K562 (cell line): ENCODE results near the gene CBX2. TPM values are rescaled to one million over a fixed set of nuclear protein-coding genes. Genes with fewer than 3 reads are reported as not detected.

ENCODE experiments used
- ATAC-seq: fragments of 200-7000 bp; cut with Tn5 transposase; 3 replicates; pipeline ENCODE4 v1.9.1; 2020; ENCODE audit warnings: moderate library complexity
- BruUV-seq: library from RNA; stranded (reverse); fragments of 400-500 nt; replicated peaks from 2 replicates; lab custom pipeline; 2021; lab: Mats Ljungman, UMichigan
- CTCF ChIA-PET: fragments of 300-600 bp; formaldehyde crosslinking; extraction: SDS; loops from one replicate; lab custom pipeline; 2021; ENCODE audit warnings: low intra/inter-chr PET ratio; lab: Yijun Ruan, JAX
- POLR2A ChIA-PET: fragments of 300-600, 350-650 bp; sonication (Branson Sonifier 250); formaldehyde crosslinking; extraction: SDS; loops from one replicate; lab custom pipeline; 2021; ENCODE audit warnings: antibody characterized with exemption, inconsistent platforms; lab: Yijun Ruan, JAX
- DNase-seq, 4 experiments: peaks; one replicate each; pipeline versions ENCODE4 v3.0.0 to v3.0.0-alpha.2; 2011 to 2018; ENCODE audit warnings: low spot score in 3 of 4, mixed read lengths in 3 of 4; ENCODE audit errors: extremely low read depth in 1 of 4
- FAIRE-seq: peaks from 2 replicates; lab custom pipeline; 2011; peaks lifted over from hg19 to GRCh38; lab: Jason Lieb, UNC
- H2AFZ ChIP-seq: 2 replicates; pipeline ENCODE4 v1.6.0; 2011; ENCODE audit warnings: low read depth, low read length, control low read depth, inconsistent platforms
- H3K27ac ChIP-seq: fragments of 200-600 bp; 3 replicates; pipeline ENCODE4 v1.8.0; 2011; ENCODE audit warnings: low read depth, mild to moderate bottlenecking, control low read depth, inconsistent platforms, low read length, moderate library complexity, mixed read lengths; ENCODE audit errors: extremely low read depth
- H3K27me3 ChIP-seq, 2 experiments: fragments of 300-600 bp in 1 of 2; 2 replicates in 1 of 2; 3 replicates in 1 of 2; pipeline versions ENCODE4 v1.6.0 to v1.8.0; 2011; ENCODE audit warnings: inconsistent platforms in 2 of 2, low read length in 2 of 2, mild to moderate bottlenecking in 1 of 2, mixed read lengths in 1 of 2, moderate library complexity in 1 of 2; ENCODE audit not compliant: control insufficient read depth in 2 of 2, insufficient read depth in 2 of 2
- H3K36me3 ChIP-seq: fragments of 300-600 bp; 3 replicates; pipeline ENCODE4 v1.8.0; 2011; ENCODE audit warnings: mild to moderate bottlenecking, low read length, inconsistent platforms; ENCODE audit not compliant: control insufficient read depth, insufficient read depth
- H3K4me1 ChIP-seq, 2 experiments: fragments of 200-600 bp in 1 of 2; replicated peaks in 1 of 2; 2 replicates in 1 of 2; 3 replicates in 1 of 2; pipeline versions ENCODE4 v1.5.1 to v1.8.0; 2011; ENCODE audit warnings: inconsistent platforms in 2 of 2, low read length in 2 of 2, mild to moderate bottlenecking in 1 of 2, mixed read lengths in 1 of 2, moderate library complexity in 1 of 2; ENCODE audit not compliant: control insufficient read depth in 2 of 2, insufficient read depth in 2 of 2
- H3K4me2 ChIP-seq: 2 replicates; pipeline ENCODE4 v1.6.1; 2011; ENCODE audit warnings: low read length, control low read depth, inconsistent platforms, mixed read lengths; ENCODE audit not compliant: insufficient read depth
- H3K4me3 ChIP-seq: fragments of 200-600 bp; sonication (generic), shearing (Covaris generic); 2 replicates; pipeline ENCODE4 v1.5.1; 2016; ENCODE audit warnings: control low read depth, inconsistent platforms
- H3K79me2 ChIP-seq: fragments of 200-600 bp; 3 replicates; pipeline ENCODE4 v1.8.0; 2011; ENCODE audit warnings: low read length, inconsistent platforms; ENCODE audit not compliant: control insufficient read depth, insufficient read depth
- H3K9ac ChIP-seq, 2 experiments: 2 replicates each; pipeline versions ENCODE4 v1.6.0 to v1.6.1; 2011; ENCODE audit warnings: low read depth in 2 of 2, low read length in 2 of 2, control low read depth in 1 of 2, inconsistent platforms in 1 of 2, mild to moderate bottlenecking in 1 of 2, mixed read lengths in 1 of 2; ENCODE audit not compliant: insufficient read depth in 1 of 2
- H3K9me1 ChIP-seq: one replicate; pipeline ENCODE4 v1.6.0; 2011; ENCODE audit warnings: inconsistent platforms, mild to moderate bottlenecking, low read length, moderate library complexity; ENCODE audit not compliant: control insufficient read depth, insufficient read depth
- H3K9me3 ChIP-seq: replicated peaks from 2 replicates; pipeline ENCODE4 v1.5.1; 2011; ENCODE audit warnings: low read depth, low read length, inconsistent platforms; ENCODE audit not compliant: control insufficient read depth, insufficient read depth
- H4K20me1 ChIP-seq: replicated peaks from 2 replicates; pipeline ENCODE4 v1.6.1; 2011; ENCODE audit warnings: low read length, inconsistent platforms, mixed read lengths; ENCODE audit not compliant: control insufficient read depth, insufficient read depth
- ETV1 ChIP-seq: fragments of 450-650 bp; conservative IDR thresholded peaks from 2 replicates; pipeline ENCODE4 v1.6.1; 2016; ENCODE audit warnings: missing genetic modification characterization, control low read depth, low read depth, missing compliant biosample characterization
- HSF4 ChIP-seq: fragments of 250-450 bp; sonication (Bioruptor Pico); IDR thresholded peaks from 2 replicates; pipeline ENCODE4 v2.1.2; 2022; ENCODE audit warnings: mild to moderate bottlenecking, moderate library complexity, borderline replicate concordance
- KAT7 ChIP-seq: sonication (generic); formaldehyde crosslinking; IDR thresholded peaks from 2 replicates; pipeline ENCODE4 v1.8.0; 2022; ENCODE audit warnings: missing genetic modification reagents, mild to moderate bottlenecking, borderline replicate concordance
- KLF10 ChIP-seq: fragments of 250-450 bp; sonication (Bioruptor Pico); IDR thresholded peaks from 2 replicates; pipeline ENCODE4 v1.6.1; 2021; ENCODE audit warnings: matching md5 sums
- PML ChIP-seq: IDR thresholded peaks from 2 replicates; pipeline ENCODE4 v1.6.1; 2012; ENCODE audit warnings: low read length, inconsistent platforms
- WGBS: fragments of 100-300 bp; shearing (Covaris generic); methylation state at CpG from one replicate; pipeline ENCODE4 v1.1.6; 2016; ENCODE audit warnings: low coverage, mixed read lengths; ENCODE audit not compliant: insufficient coverage; ENCODE audit errors: missing lambda C conversion rate; 5-methylcytosine and 5-hydroxymethylcytosine counted together
- in situ Hi-C: fragments of 300-500 bp; cut with MboI; formaldehyde crosslinking; loops from 4 replicates; pipeline ENCODE4 v1.15.0; 2018; ENCODE audit warnings: inconsistent platforms, mixed read lengths
- intact Hi-C: fragments of 100-400 bp; cut with micrococcal nuclease; formaldehyde crosslinking; loops from 2 replicates; pipeline ENCODE4 v1.14.2; 2022
- polyA plus RNA-seq, 8 experiments: library from polyadenylated mRNA; depleted of rRNA in 4 of 8; stranded (reverse) in 5 of 8; unstranded in 3 of 8; fragments of >200 nt; fragmentation: Nextera tagmentation in 2 of 8; fragmentation: Illumina TruSeq in 1 of 8; extraction: Ambion mirVana in 2 of 8; extraction: Trizol in 1 of 8; gene quantifications; 2 replicates each; pipeline versions ENCODE4 v1.2.1 to v1.2.3, GENCODE V29; 2011 to 2014; ENCODE audit warnings: inconsistent platforms in 1 of 8, missing spikeins in 1 of 8
- total RNA-seq, 7 experiments: library from RNA; depleted of rRNA in 6 of 7; stranded (reverse); fragments of >200 nt in 6 of 7; fragmentation: Illumina TruSeq in 2 of 7; extraction: Trizol in 2 of 7; gene quantifications; 2 replicates each; pipeline versions ENCODE4 v1.2.1 to v1.2.3, GENCODE V29; 2011 to 2021; ENCODE audit warnings: low replicate concordance in 1 of 7
- TF ChIP-seq, protein P1 (sequence below), 2 experiments: IDR thresholded peaks; 2 replicates each; pipeline ENCODE4 v1.6.1; 2012; ENCODE audit warnings: improper control_type of control experiment in 2 of 2, low read depth in 2 of 2, low read length in 2 of 2, borderline replicate concordance in 1 of 2
- TF ChIP-seq, protein P2 (sequence below): fragments of 450-650 bp; IDR thresholded peaks from 2 replicates; pipeline ENCODE4 v1.6.1; 2016; ENCODE audit warnings: borderline replicate concordance
- TF ChIP-seq, protein P3 (sequence below): fragments of 250-450 bp; sonication (Bioruptor Pico); IDR thresholded peaks from 2 replicates; pipeline ENCODE4 v1.4.0; 2020; ENCODE audit warnings: mild to moderate bottlenecking

CBX2 gene
- total and polyA plus RNA-seq, 9 of the 15 experiments (the other 6 are each of a cell fraction or from before 2014, with no cell fraction given): 0.66 to 26.9 (median 13.9) TPM

DNA sequence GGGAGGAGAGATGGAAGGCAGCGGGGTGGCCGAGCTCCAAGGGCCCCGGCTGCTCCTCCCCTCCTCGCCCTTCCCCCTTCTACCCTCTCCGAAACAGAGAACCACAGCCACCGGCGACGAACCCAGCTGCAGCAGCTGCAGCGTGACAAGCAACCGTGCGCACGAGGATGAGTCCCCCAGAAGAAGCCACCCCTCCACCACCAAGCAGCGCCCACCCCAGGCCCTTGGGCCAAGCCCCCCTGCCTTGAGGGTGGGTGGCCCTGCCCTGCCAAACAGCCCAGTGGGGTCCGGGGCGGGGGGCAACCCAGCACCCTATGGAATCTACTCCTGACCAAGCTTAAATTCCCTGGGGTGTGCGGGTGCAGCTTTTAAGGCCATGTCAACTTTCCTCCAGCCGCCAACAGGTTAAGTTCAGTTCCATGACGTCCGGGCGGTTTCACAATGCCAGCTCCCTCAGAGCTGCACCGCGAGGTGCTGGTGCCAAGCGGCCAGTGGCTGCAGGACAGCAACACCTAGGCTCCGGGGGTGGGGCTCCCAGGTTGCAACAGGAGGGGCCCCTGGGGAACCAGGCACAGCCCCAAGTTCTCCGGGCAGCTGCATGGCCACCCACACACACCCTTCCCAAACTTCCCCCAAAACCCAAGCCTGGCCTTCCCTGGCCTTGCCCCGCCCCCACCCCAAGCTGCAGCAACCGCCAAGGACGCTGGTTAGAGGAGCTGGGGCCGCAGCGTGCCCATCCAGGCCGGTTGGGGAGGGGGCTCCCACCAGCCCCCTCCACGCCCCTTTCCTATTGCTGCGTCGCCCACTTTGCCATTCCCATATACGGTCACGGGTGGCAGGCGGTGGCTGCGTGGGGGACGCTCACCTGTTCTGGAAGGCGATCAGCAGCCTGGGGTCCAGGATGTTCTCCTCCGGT lies 59.3 kb downstream of the CBX2 start:
- POLR2A ChIA-PET: interaction anchor here (0.6 to 17.8 kb wide), 27 partner anchors 8 to 1558 kb away, joined by 3 to 386 read pairs (median 4); partner anchors contain the start of genes BAHCC1 and CBX8
- Histone ChIP-seq H3K9me1 (peaks cover 4% of the 10 kb centered on the region), H3K27me3 (no peaks in the 10 kb centered on the region), H3K4me1 (peaks cover 34 to 87% of the 10 kb centered on the region in 2 experiments), H2AFZ (no peak overlapping the region), H3K9ac (peak overlapping the region; percentile 68 to 95), H3K27ac (peak overlapping the region; percentile 77), H3K36me3 (peaks cover 38% of the 10 kb centered on the region; the same call in 1 of the 3 replicates), H4K20me1 (peaks cover 21% of the 10 kb centered on the region), H3K9me3 (no peaks in the 10 kb centered on the region), H3K79me2 (peaks cover 63% of the 10 kb centered on the region), H3K4me3 (peak overlapping the region; percentile 74), H3K4me2 (peak overlapping the region; percentile 88)
- intact Hi-C loops (loop anchor here (5.0 to 10.0 kb wide), 2 partner anchors 40 to 92 kb away; partner anchors contain the start of gene CBX8), in situ Hi-C loops (loop anchor here (5.0 kb wide), 1 partner anchor 35 kb away; no protein-coding TSS in a partner anchor)
- ATAC-seq (no peak), FAIRE-seq (peak; percentile 55), DNase-seq (peak in 2 of 4 experiments; percentile 29 to 67)
- CTCF ChIA-PET: interaction anchor here (2.2 kb wide), 1 partner anchor 47 kb away, joined by 18 read pairs; no protein-coding TSS in a partner anchor
- WGBS: 15% methylated on average over 30 of the region's 41 CpGs
- BruUV-seq: no TSS peak
- TF ChIP-seq PML (no peak), HSF4 (CRISPR knock-in tag) (no peak), KAT7 (CRISPR knock-in tag) (no peak), KLF10 (CRISPR knock-in tag) (no peak), ETV1 (tag) (no peak; the same call in 1 of the 2 replicates)
- TF ChIP-seq, protein P1, sequence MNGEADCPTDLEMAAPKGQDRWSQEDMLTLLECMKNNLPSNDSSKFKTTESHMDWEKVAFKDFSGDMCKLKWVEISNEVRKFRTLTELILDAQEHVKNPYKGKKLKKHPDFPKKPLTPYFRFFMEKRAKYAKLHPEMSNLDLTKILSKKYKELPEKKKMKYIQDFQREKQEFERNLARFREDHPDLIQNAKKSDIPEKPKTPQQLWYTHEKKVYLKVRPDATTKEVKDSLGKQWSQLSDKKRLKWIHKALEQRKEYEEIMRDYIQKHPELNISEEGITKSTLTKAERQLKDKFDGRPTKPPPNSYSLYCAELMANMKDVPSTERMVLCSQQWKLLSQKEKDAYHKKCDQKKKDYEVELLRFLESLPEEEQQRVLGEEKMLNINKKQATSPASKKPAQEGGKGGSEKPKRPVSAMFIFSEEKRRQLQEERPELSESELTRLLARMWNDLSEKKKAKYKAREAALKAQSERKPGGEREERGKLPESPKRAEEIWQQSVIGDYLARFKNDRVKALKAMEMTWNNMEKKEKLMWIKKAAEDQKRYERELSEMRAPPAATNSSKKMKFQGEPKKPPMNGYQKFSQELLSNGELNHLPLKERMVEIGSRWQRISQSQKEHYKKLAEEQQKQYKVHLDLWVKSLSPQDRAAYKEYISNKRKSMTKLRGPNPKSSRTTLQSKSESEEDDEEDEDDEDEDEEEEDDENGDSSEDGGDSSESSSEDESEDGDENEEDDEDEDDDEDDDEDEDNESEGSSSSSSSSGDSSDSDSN (IDR thresholded peaks at IDR 0.05; ENCODE audit: borderline replicate concordance in 1 of 2, low read depth in 2 of 2, low read length in 2 of 2): no peak
- TF ChIP-seq, protein P2, sequence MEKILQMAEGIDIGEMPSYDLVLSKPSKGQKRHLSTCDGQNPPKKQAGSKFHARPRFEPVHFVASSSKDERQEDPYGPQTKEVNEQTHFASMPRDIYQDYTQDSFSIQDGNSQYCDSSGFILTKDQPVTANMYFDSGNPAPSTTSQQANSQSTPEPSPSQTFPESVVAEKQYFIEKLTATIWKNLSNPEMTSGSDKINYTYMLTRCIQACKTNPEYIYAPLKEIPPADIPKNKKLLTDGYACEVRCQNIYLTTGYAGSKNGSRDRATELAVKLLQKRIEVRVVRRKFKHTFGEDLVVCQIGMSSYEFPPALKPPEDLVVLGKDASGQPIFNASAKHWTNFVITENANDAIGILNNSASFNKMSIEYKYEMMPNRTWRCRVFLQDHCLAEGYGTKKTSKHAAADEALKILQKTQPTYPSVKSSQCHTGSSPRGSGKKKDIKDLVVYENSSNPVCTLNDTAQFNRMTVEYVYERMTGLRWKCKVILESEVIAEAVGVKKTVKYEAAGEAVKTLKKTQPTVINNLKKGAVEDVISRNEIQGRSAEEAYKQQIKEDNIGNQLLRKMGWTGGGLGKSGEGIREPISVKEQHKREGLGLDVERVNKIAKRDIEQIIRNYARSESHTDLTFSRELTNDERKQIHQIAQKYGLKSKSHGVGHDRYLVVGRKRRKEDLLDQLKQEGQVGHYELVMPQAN: peak; percentile 12; the same call in 1 of the 2 replicates
- TF ChIP-seq, protein P3, sequence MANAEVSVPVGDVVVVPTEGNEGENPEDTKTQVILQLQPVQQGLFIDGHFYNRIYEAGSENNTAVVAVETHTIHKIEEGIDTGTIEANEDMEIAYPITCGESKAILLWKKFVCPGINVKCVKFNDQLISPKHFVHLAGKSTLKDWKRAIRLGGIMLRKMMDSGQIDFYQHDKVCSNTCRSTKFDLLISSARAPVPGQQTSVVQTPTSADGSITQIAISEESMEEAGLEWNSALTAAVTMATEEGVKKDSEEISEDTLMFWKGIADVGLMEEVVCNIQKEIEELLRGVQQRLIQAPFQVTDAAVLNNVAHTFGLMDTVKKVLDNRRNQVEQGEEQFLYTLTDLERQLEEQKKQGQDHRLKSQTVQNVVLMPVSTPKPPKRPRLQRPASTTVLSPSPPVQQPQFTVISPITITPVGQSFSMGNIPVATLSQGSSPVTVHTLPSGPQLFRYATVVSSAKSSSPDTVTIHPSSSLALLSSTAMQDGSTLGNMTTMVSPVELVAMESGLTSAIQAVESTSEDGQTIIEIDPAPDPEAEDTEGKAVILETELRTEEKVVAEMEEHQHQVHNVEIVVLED: no peak
